Gastrocnemius medialis (tissue), 4 donors: ENCODE results near the gene ABCC4.

Experiments used
- POLR2A ChIP-seq, 2 donors: fragments of 450-650 bp; IDR thresholded peaks; one replicate each; pipeline ENCODE4 v1.6.1; 2017; ENCODE audit warnings: antibody characterized with exemption in 2 of 2, mild to moderate bottlenecking in 2 of 2, moderate library complexity in 2 of 2
- TF ChIP-seq, protein P1 (sequence below), 5 experiments: fragments of 450-650 bp in 3 of 5; fragments of 200-600 bp in 2 of 5; sonication (generic) in 2 of 5; IDR thresholded peaks in 4 of 5; conservative IDR thresholded peaks in 1 of 5; 1 replicate in 4 of 5; 2 replicates in 1 of 5; pipeline ENCODE4 v1.5.1; 2016 to 2019; ENCODE audit warnings: antibody characterized with exemption in 5 of 5, mild to moderate bottlenecking in 3 of 5, moderate library complexity in 3 of 5

DNA sequence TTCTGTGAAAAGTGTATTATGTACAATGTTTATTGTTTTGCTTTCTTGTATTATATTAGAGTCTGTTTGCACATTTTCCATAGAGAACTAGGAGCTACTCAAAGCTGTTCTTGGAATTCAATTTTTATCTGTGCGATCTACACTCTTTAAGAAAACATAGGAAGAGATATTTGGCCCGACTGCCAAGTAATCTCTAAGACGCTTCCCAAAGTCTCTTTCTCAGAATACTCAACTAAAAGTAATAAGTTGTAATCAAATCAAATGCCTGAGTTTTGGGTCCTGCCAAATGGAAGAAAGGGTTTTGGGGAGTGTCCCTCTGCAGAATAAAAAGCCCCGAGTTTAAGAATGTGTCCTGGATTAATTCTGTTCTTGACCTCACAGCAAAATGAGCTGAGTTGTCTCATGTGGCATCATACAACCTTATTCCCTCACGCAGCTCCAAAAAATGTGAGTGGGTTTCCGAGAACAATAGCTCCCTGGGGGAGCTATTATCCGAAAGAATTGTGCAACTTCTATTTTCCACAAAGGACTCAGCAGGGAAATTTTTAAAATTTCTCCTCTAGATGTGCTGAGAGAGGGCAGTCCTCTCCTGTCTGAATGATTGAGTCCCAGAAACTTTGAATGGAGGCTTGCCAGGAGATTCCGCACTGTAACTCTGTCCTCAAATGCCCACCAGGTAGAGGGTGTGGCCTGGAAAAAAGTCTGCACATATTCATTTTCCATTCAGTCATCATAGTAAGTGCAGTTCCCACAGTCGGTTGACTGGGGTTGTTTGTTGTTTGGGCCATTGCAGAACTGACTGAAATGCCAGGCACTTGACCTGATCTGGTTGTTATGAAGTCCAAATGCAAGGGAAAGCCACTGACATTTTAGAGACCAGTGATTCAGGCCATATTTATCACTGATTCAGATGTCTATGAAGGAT, 309.0 kb downstream of the ABCC4 start:
- TF ChIP-seq, protein P1, sequence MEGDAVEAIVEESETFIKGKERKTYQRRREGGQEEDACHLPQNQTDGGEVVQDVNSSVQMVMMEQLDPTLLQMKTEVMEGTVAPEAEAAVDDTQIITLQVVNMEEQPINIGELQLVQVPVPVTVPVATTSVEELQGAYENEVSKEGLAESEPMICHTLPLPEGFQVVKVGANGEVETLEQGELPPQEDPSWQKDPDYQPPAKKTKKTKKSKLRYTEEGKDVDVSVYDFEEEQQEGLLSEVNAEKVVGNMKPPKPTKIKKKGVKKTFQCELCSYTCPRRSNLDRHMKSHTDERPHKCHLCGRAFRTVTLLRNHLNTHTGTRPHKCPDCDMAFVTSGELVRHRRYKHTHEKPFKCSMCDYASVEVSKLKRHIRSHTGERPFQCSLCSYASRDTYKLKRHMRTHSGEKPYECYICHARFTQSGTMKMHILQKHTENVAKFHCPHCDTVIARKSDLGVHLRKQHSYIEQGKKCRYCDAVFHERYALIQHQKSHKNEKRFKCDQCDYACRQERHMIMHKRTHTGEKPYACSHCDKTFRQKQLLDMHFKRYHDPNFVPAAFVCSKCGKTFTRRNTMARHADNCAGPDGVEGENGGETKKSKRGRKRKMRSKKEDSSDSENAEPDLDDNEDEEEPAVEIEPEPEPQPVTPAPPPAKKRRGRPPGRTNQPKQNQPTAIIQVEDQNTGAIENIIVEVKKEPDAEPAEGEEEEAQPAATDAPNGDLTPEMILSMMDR (IDR thresholded peaks at IDR 0.05 in 4 of 5, conservative IDR thresholded peaks at IDR 0.05 in 1 of 5), result no peak
- no peak for TF ChIP-seq POLR2A (IDR thresholded peaks at IDR 0.05)
